ELR (cell line): ENCODE data around the gene ZNF784.
"Not testable (repeated sequence)": the region's sequence is repeated elsewhere in the genome, so short reads cannot be mapped to it uniquely, and the experiment has no call there.

ENCODE experiments used
- DNase-seq: peaks from one replicate; pipeline ENCODE4 v3.0.0-alpha.2; 2015; ENCODE audit warnings: low read depth

The ZNF784 gene

GRCh38 chr19:55583897-55584296, 40.5 kb downstream of the ZNF784 start:
- DNase-seq, result not testable (repeated sequence)

GRCh38 chr19:55582284-55582683, 42.1 kb downstream of the ZNF784 start:
- DNase-seq, result not testable (repeated sequence)

DNA sequence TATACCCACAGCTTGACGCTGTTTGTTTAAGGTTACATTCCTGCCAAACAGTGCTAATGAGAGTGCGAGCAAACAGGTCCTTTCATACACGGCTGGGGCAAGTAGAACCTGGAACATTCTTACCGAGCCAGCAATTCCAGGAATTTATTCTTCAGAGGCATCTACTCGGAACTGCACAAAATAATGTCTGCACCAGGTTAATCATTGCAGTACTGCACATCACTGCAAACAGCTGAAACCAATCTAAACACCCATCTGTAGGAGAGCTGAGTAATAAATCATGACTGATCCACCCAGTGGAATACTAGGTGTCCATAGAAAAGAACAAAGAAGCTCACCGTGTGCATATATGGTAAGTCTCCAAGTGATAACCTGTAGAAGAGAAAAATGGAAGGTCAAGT, 42.5 kb downstream of the ZNF784 start:
- peak; percentile 15 for DNase-seq

GRCh38 chr19:55581145-55581822, 43.1 kb downstream of the ZNF784 start:
- DNase-seq, result peak; percentile 34

DNA sequence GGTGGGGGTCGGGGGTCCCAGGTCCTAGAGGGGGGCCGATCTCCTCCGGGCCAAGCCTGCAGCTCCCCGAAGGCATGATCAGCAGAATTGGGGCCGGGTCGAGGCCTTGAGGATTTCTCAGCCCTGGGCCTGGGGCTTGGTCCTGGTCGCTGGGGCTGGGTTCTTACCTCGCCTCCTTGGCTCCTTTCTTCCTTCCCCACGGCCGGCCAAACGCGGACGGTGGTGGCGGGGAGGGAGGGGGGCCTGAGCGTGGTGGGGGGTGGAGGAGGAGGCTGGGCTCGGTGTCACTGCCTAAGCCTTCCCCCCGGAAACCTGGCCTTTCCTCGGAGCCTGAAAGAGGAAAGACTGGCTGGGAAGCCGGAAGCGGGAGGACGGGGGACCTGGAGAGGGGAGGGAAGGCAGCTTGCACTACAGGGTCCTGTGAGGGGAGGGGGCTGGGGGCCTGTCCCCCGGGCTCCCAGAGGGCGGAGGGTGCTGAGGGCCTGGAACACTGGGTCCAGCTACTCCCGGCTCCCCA, 43.7 kb downstream of the ZNF784 start, which contains the start of gene ZNF579:
Gene ZNF579 (minus strand): TSS at position 221 of the 517 bp plus-strand sequence. CDS start 1,209 bp downstream, outside the sequence.
- DNase-seq, result peak; percentile 90

DNA sequence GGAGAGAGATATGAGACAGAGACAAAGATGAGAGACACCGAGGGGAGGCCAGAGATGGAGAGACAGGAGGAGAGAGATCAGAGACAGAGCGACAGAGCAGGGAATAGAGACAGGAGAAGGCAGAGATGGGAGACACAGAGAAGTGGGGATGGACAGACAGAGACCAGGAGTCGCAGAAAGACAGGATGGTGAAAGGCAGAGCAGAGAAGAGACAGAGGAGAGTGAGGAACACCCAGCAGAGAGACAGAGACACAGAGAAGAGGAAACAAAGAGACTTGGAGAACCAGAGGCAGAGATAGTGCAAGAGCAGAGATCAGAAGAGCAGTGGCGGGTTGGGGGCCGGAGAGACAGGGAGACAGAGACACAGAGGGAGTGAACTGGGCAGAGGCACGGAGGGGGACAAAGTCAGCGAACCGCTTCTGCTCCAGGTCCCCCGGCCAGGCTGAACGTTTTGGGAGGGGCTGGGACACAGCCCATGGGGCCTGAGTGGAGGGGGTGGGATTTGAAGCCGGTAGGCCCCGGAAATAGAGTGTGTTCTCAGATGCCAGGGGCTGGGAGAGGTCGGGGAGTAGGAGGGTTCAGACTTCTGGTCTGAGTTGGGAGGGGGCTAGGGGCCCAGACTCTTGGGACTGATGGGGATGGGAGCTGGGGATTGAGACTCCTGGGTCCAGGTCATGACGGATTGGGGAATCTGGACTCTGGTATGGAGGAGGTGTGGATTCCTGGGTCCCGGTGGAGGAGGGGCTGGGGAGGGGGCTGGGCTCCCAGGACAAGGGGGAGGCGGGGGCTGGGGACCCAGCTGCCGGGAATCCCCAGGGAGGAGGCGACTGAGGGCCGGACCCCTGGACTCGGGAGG, 44.4 kb downstream of the ZNF784 start:
- peak; percentile 27 for DNase-seq

DNA sequence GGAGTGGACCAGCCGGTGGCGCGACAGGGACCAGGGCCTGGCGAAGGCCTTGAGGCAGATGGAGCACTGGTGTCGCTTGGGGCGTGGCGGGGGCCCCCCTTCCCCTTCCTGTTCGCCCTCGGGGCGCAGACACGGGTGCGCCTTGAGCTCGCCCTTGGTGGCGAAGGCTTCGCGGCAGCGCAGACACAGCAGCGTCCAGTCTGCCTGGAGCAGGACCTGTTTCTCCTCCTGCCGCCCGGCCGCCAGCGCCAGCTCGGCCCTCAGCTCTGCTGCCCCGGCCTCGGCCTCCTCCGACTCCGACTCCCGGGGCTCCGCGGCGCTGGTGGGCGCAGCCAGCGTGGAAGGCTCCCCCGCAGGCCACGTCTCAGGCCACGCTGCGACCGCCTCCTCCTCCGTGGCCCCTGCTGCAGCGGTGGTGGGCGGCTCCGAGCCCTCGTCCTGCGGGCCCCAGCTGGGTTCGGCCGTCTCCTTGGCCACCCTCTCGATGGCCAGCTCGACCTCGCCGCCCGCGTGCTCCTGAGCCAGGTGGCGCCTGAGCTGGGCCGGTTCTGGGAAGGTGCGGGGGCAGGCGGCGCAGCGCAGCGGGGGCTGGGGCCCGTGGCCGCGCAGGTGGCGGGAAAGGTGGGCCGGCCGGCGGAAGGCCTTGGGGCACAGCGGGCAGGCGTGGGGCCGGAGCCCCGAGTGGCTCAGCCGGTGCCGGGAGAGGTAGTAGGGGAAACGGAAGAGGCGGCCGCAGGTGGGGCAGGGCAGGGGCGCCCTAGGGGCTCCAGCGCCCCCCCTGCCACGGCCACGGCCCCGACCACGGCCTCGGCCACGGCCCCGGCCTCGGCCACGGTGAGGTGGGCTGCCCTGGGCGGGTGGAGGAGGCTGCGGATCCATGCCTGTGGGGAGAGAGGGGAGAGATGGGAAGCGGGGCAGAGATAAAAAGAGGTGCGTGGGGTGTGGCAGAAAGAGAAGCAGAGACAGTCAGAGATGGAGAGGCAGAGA, 45.3 kb downstream of the ZNF784 start:
- DNase-seq, result no peak

- DNase-seq, result no peak
Observed at GRCh38 chr19:55578031-55578760, 46.2 kb downstream of the ZNF784 start.

GRCh38 chr19:55576746-55577145, 47.6 kb downstream of the ZNF784 start:
- DNase-seq, result no peak

DNA sequence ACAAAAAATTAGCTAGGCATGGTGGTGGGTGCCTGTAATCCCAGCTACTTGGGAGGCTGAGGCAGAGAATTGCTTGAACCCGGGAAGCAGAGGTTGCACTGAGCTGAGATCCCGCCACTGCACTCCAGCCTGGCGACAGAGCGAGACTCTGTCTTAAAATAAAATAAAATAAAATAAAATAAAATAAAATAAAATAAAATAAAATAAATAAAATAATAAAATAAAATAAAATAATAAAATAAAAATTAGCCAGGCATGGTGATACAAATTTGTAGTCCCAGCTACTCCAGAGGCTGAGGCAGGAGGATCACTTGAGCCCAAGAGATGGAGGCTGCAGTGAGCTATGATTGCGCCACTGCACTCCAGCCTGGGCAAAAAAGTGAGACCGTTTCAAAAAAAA, 50.4 kb downstream of the ZNF784 start:
- DNase-seq, result not testable (repeated sequence)
